B cell (primary cell): ENCODE results near the gene LNP1. TPM values are rescaled to one million over a fixed set of nuclear protein-coding genes. Genes with fewer than 3 reads are reported as not detected.
"Not testable (repeated sequence)": the region's sequence is repeated elsewhere in the genome, so short reads cannot be mapped to it uniquely, and the experiment has no call there.

ENCODE experiments used
- ATAC-seq: fragments of 200-7000 bp; cut with Tn5 transposase; one replicate; pipeline ENCODE4 v1.10.0; 2021; ENCODE audit warnings: low read depth, mild to moderate bottlenecking, moderate number of reproducible peaks, moderate library complexity
- CTCF ChIA-PET: fragments of 350-600 bp; sonication (Branson Sonifier 250); formaldehyde crosslinking; loops from one replicate; lab custom pipeline; 2021; ENCODE audit warnings: antibody characterized with exemption, inconsistent platforms; lab: Charles Lee
- POLR2A ChIA-PET: fragments of 350-600 bp; sonication (Branson Sonifier 250); formaldehyde crosslinking; loops from one replicate; lab custom pipeline; 2021; ENCODE audit warnings: antibody characterized with exemption; lab: Charles Lee
- DNase-seq: peaks from one replicate; pipeline ENCODE4 v3.0.0; 2013
- H2AFZ ChIP-seq: 2 replicates; pipeline ENCODE4 v1.6.1; 2012; ENCODE audit warnings: mild to moderate bottlenecking, low read depth, low read length; ENCODE audit not compliant: insufficient read depth, poor library complexity, severe bottlenecking
- H3K27ac ChIP-seq, 2 donors: 1 replicate in 1 of 2; 2 replicates in 1 of 2; pipeline ENCODE4 v1.5.1; 2012 to 2013; ENCODE audit warnings: low read length in 2 of 2, mild to moderate bottlenecking in 2 of 2, moderate library complexity in 1 of 2
- H3K27me3 ChIP-seq, 4 experiments: fragments of 200-600 bp in 1 of 4; sonication (generic) in 1 of 4; replicated peaks in 1 of 4; 1 replicate in 2 of 4; 2 replicates in 2 of 4; pipeline versions ENCODE4 v1.6.1 to v1.7.0; 2013 to 2016; ENCODE audit warnings: low read length in 3 of 4, mild to moderate bottlenecking in 2 of 4, mixed read lengths in 1 of 4, moderate library complexity in 1 of 4; ENCODE audit not compliant: insufficient read depth in 4 of 4, control insufficient read depth in 3 of 4; ENCODE audit errors: control extremely low read depth in 1 of 4
- H3K36me3 ChIP-seq, 2 experiments: replicated peaks in 1 of 2; 1 replicate in 1 of 2; 2 replicates in 1 of 2; pipeline versions ENCODE4 v1.6.1 to v1.7.1; 2013; ENCODE audit warnings: low read length in 1 of 2; ENCODE audit not compliant: insufficient read depth in 2 of 2, control insufficient read depth in 1 of 2; ENCODE audit errors: control extremely low read depth in 1 of 2, extremely low read depth in 1 of 2
- H3K4me1 ChIP-seq, 2 donors: fragments of 200-600 bp in 1 of 2; sonication (generic) in 1 of 2; 1 replicate in 1 of 2; 2 replicates in 1 of 2; pipeline versions ENCODE4 v1.5.1 to v1.6.1; 2013 to 2017; ENCODE audit warnings: low read length in 2 of 2; ENCODE audit not compliant: control insufficient read depth in 2 of 2, insufficient read depth in 2 of 2
- H3K4me2 ChIP-seq: replicated peaks from 2 replicates; pipeline ENCODE3; 2012; ENCODE audit warnings: mild to moderate bottlenecking, low read depth, low read length; ENCODE audit not compliant: poor library complexity, severe bottlenecking
- H3K4me3 ChIP-seq, 5 experiments: fragments of 200-600 bp in 1 of 5; sonication (generic) in 1 of 5; 1 replicate in 3 of 5; 2 replicates in 2 of 5; pipeline versions ENCODE4 v1.5.1 to v1.7.0; 2011 to 2016; ENCODE audit warnings: low read length in 4 of 5, mild to moderate bottlenecking in 4 of 5, low read depth in 2 of 5, control low read depth in 1 of 5, moderate library complexity in 1 of 5; ENCODE audit not compliant: insufficient read depth in 1 of 5; ENCODE audit errors: control extremely low read depth in 1 of 5, extremely low read depth in 1 of 5
- H3K79me2 ChIP-seq: fragments of 200-600 bp; sonication (generic); one replicate; pipeline ENCODE4 v1.6.0; 2016; ENCODE audit warnings: low read length; ENCODE audit not compliant: control insufficient read depth, insufficient read depth
- H3K9ac ChIP-seq: fragments of 200-600 bp; sonication (generic); 2 replicates; pipeline ENCODE4 v1.6.1; 2017; ENCODE audit warnings: mild to moderate bottlenecking, low read length, moderate library complexity
- H3K9me3 ChIP-seq, 3 donors: one replicate each; pipeline versions ENCODE4 v1.6.1 to v1.7.1; 2013; ENCODE audit warnings: low read length in 2 of 3; ENCODE audit not compliant: control insufficient read depth in 2 of 3, insufficient read depth in 1 of 3; ENCODE audit errors: control extremely low read depth in 1 of 3
- H4K20me1 ChIP-seq: 2 replicates; pipeline ENCODE4 v1.6.0; 2012; ENCODE audit warnings: mild to moderate bottlenecking, low read length; ENCODE audit not compliant: insufficient read depth, control insufficient read depth, poor library complexity, severe bottlenecking
- H3K27ac Mint-ChIP-seq: one replicate; pipeline ENCODE4 v1.8.0; 2021; ENCODE audit warnings: mixed read lengths
- H3K27me3 Mint-ChIP-seq: one replicate; pipeline ENCODE4 v1.8.0; 2021; ENCODE audit warnings: mixed read lengths
- H3K4me1 Mint-ChIP-seq: one replicate; pipeline ENCODE4 v1.8.0; 2021; ENCODE audit warnings: mixed read lengths
- H3K4me3 Mint-ChIP-seq: one replicate; pipeline ENCODE4 v1.8.0; 2021; ENCODE audit warnings: mixed read lengths
- H3K9me3 Mint-ChIP-seq: one replicate; pipeline ENCODE4 v1.8.0; 2022; ENCODE audit warnings: mixed read lengths; ENCODE audit not compliant: insufficient read depth
- CTCF ChIP-seq: fragments of 200-600 bp; IDR thresholded peaks from one replicate; pipeline ENCODE4 v1.8.0; 2022; ENCODE audit warnings: antibody characterized with exemption, mild to moderate bottlenecking
- EZH2 ChIP-seq: IDR thresholded peaks from 2 replicates; pipeline ENCODE4 v1.6.1; 2012; ENCODE audit warnings: borderline replicate concordance, low read depth, mild to moderate bottlenecking, moderate library complexity, low read length; ENCODE audit not compliant: insufficient read depth, poor library complexity, severe bottlenecking
- WGBS: methylation state at CpG from one replicate; pipeline ENCODE4 v1.1.5; 2013; ENCODE audit warnings: missing lambda C conversion rate; ENCODE audit not compliant: insufficient coverage; 5-methylcytosine and 5-hydroxymethylcytosine counted together
- intact Hi-C: fragments of 100-400 bp; cut with micrococcal nuclease; formaldehyde crosslinking; loops from one replicate; pipeline ENCODE4 v1.10.0; 2022
- polyA plus RNA-seq: library from polyadenylated mRNA; depleted of rRNA; stranded (reverse); fragments of >200 nt; gene quantifications from 2 replicates; pipeline ENCODE4 v1.2.3, GENCODE V29; 2012
- total RNA-seq, 2 donors: library from RNA; stranded (reverse); fragments of 120-200 nt in 1 of 2; gene quantifications; 1 replicate in 1 of 2; 2 replicates in 1 of 2; pipeline versions ENCODE4 v1.2.3 to v1.2.4, GENCODE V29; 2013 to 2022

LNP1 gene
- total and polyA plus RNA-seq, 2 donors (not counting 1 experiment from before 2014, with no cell fraction given) = 0.39 to 1.9 TPM

DNA sequence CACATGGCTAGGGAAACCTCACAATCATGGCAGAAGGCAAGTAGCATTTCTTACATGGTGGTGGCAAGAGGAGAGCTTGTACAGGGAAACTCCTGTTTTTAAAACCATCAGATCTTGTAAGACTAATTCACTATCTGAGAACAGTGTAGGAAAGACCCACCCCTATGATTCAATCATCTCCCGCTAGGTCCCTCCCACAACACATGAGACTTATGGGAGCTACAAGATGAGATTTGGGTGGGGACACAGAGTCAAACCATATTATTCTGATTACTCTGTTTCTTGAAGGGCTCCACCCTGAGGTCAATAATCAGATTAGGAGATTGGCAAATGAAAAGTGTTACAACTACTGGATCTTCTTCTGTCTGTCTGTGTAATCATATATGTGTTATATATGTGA is 69.6 kb downstream of the LNP1 start:
- no peaks in the 10 kb centered on the region for H3K4me1 ChIP-seq
- ChIA-PET POLR2A (no interaction called here), CTCF (no interaction called here)
- intact Hi-C loops = no loop called here
- WGBS = no CpG with 5 or more reads among the region's 1 CpG
- no peak overlapping the region for H3K4me2 ChIP-seq
- Mint-ChIP-seq H3K9me3 (peaks cover 8% of the 10 kb centered on the region), H3K27me3 (peaks cover 5% of the 10 kb centered on the region), H3K27ac (no peak overlapping the region), H3K4me1 (no peaks in the 10 kb centered on the region), H3K4me3 (no peak overlapping the region)
- H3K27me3 ChIP-seq = no peaks in the 10 kb centered on the region
- no peak overlapping the region for H3K9ac ChIP-seq
- no peaks in the 10 kb centered on the region for H3K79me2 ChIP-seq
- peaks cover 0 to 10% (median 6%) of the 10 kb centered on the region in 3 donors for H3K9me3 ChIP-seq
- no peak for ATAC-seq
- H3K4me3 ChIP-seq = no peak overlapping the region
- no peak overlapping the region for H2AFZ ChIP-seq
- no peaks in the 10 kb centered on the region for H4K20me1 ChIP-seq
- H3K27ac ChIP-seq = no peak overlapping the region
- H3K36me3 ChIP-seq = no peaks in the 10 kb centered on the region
- TF ChIP-seq CTCF (no peak), EZH2 (no peak)
- DNase-seq = no peak

DNA sequence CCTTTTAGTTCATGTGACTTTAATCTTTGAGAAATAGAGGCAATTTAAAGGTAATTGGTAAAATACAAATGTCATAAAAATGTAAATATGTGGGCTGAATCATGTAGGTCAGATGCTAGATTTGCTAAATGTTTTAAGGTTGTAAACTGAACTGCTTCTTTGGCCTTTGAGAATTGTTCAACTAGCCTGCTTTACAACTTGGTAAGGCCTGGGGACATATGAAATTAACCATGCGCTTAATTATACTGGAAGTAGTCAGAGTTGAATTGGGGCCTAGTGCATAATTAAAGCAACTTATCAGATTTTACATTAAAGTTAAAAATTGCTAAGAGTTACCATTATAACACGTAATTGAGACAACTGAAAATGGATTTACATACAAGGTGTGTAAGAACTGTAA is 70.1 kb downstream of the LNP1 start:
- peaks cover 8% of the 10 kb centered on the region for H3K9me3 Mint-ChIP-seq
- ATAC-seq = no peak
- intact Hi-C loops = no loop called here
- CTCF ChIA-PET = no interaction called here
- POLR2A ChIA-PET = no interaction called here
- no peak overlapping the region for H3K4me3 Mint-ChIP-seq
- no peak overlapping the region for H3K9ac ChIP-seq
- H4K20me1 ChIP-seq = no peaks in the 10 kb centered on the region
- no peaks in the 10 kb centered on the region for H3K4me1 ChIP-seq
- peaks cover 0 to 10% (median 6%) of the 10 kb centered on the region in 3 donors for H3K9me3 ChIP-seq
- H3K27me3 Mint-ChIP-seq = peaks cover 5% of the 10 kb centered on the region
- no peaks in the 10 kb centered on the region for H3K79me2 ChIP-seq
- TF ChIP-seq EZH2 (no peak), CTCF (no peak)
- no peak overlapping the region for H3K27ac Mint-ChIP-seq
- H3K4me1 Mint-ChIP-seq = no peaks in the 10 kb centered on the region
- no peak overlapping the region for H3K4me2 ChIP-seq
- H3K27me3 ChIP-seq = no peaks in the 10 kb centered on the region
- H2AFZ ChIP-seq = no peak overlapping the region
- WGBS = no CpG with 5 or more reads among the region's 2 CpGs
- no peak overlapping the region for H3K27ac ChIP-seq
- DNase-seq = no peak
- H3K4me3 ChIP-seq = no peak overlapping the region
- no peaks in the 10 kb centered on the region for H3K36me3 ChIP-seq

GRCh38 chr3:100477851-100478360 is 76.6 kb downstream of the LNP1 start:
- H3K9me3 Mint-ChIP-seq, H3K9me3 ChIP-seq, H3K36me3 ChIP-seq, H3K4me1 ChIP-seq, intact Hi-C loops, H3K27me3 ChIP-seq, H3K4me2 ChIP-seq, DNase-seq, POLR2A ChIA-PET, H3K27ac ChIP-seq, H3K4me3 Mint-ChIP-seq, CTCF ChIA-PET, H3K4me3 ChIP-seq, H3K79me2 ChIP-seq, ATAC-seq, H3K27ac Mint-ChIP-seq, H4K20me1 ChIP-seq, H3K9ac ChIP-seq, H3K4me1 Mint-ChIP-seq, H3K27me3 Mint-ChIP-seq, H2AFZ ChIP-seq: not testable (repeated sequence)
- WGBS = 97% methylated on average over 15 of the region's 32 CpGs
